ENCODE measurements around the gene MGLL.

The MGLL gene

GRCh38 chr3:127815001-127815400 is 7.3 kb downstream of the MGLL start:
- Histone ChIP-seq H3K27ac (replicated peaks) (no peak overlapping the region), H3K4me3 (replicated peaks; ENCODE audit: insufficient read depth, low read length) (no peak overlapping the region), H3K27me3 (ENCODE audit: insufficient read depth, poor library complexity, severe bottlenecking) (no peaks in the 10 kb centered on the region)
- TF ChIP-seq CTCF (IDR thresholded peaks at IDR 0.05; ENCODE audit: insufficient read depth, low read length) (no peak), GABPA (IDR thresholded peaks at IDR 0.05; ENCODE audit: low read depth) (no peak), SPI1 (IDR thresholded peaks at IDR 0.05; ENCODE audit: borderline replicate concordance, low read depth) (no peak), POLR2AphosphoS5 (IDR thresholded peaks at IDR 0.05; ENCODE audit: low read depth) (no peak), REST (IDR thresholded peaks at IDR 0.05; ENCODE audit: insufficient replicate concordance, low read depth) (no peak)
- DNase-seq (ENCODE audit: low read depth in 1 of 2, low spot score in 1 of 2), result no peak

- no peak for DNase-seq (ENCODE audit: low read depth in 1 of 2, low spot score in 1 of 2)
These were observed 8.0 kb downstream of the MGLL start for GRCh38 chr3:127814325-127814781.

GRCh38 chr3:127812151-127812550 is 10.2 kb downstream of the MGLL start:
- H3K27me3 ChIP-seq (ENCODE audit: insufficient read depth, poor library complexity, severe bottlenecking), result no peaks in the 10 kb centered on the region
- no peak for DNase-seq (ENCODE audit: low read depth in 1 of 2, low spot score in 1 of 2)
- H3K4me3 ChIP-seq (replicated peaks; ENCODE audit: insufficient read depth, low read length), result no peak overlapping the region
- no peak overlapping the region for H3K27ac ChIP-seq (replicated peaks)
- no peak for TF ChIP-seq POLR2AphosphoS5 (IDR thresholded peaks at IDR 0.05; ENCODE audit: low read depth)
- no peak for TF ChIP-seq GABPA (IDR thresholded peaks at IDR 0.05; ENCODE audit: low read depth)
- TF ChIP-seq SPI1 (IDR thresholded peaks at IDR 0.05; ENCODE audit: borderline replicate concordance, low read depth), result no peak
- TF ChIP-seq CTCF (IDR thresholded peaks at IDR 0.05; ENCODE audit: insufficient read depth, low read length), result no peak
- no peak for TF ChIP-seq REST (IDR thresholded peaks at IDR 0.05; ENCODE audit: insufficient replicate concordance, low read depth)

More at GRCh38 chr3:127814325-127814781, 8.0 kb downstream of the MGLL start:
- H3K27me3 ChIP-seq (ENCODE audit: insufficient read depth, poor library complexity, severe bottlenecking), result no peaks in the 10 kb centered on the region
- H3K27ac ChIP-seq (replicated peaks), result no peak overlapping the region
- TF ChIP-seq GABPA (IDR thresholded peaks at IDR 0.05; ENCODE audit: low read depth) (no peak), SPI1 (IDR thresholded peaks at IDR 0.05; ENCODE audit: borderline replicate concordance, low read depth) (no peak), REST (IDR thresholded peaks at IDR 0.05; ENCODE audit: insufficient replicate concordance, low read depth) (no peak), POLR2AphosphoS5 (IDR thresholded peaks at IDR 0.05; ENCODE audit: low read depth) (no peak), CTCF (IDR thresholded peaks at IDR 0.05; ENCODE audit: insufficient read depth, low read length) (no peak)
- H3K4me3 ChIP-seq (replicated peaks; ENCODE audit: insufficient read depth, low read length), result no peak overlapping the region

Data from HL-60 (cell line).